Fibroblast of lung (primary cell): ENCODE measurements around the gene CRYBA2.
A peak's percentile ranks its signal among the peaks of the same experiment; 100 is the strongest.

Source experiments
- EZH2 ChIP-seq: IDR thresholded peaks from 2 replicates; pipeline ENCODE4 v1.5.1; 2012; ENCODE audit warnings: low read length, control low read depth, mild to moderate bottlenecking; ENCODE audit errors: missing control alignments
- TF ChIP-seq, protein P1 (sequence below), 2 donors: IDR thresholded peaks in 1 of 2; conservative IDR thresholded peaks in 1 of 2; 1 replicate in 1 of 2; 2 replicates in 1 of 2; pipeline ENCODE4 v1.5.1; 2011 to 2012; ENCODE audit warnings: low read length in 2 of 2, control low read depth in 1 of 2, inconsistent platforms in 1 of 2, low read depth in 1 of 2, mild to moderate bottlenecking in 1 of 2

DNA sequence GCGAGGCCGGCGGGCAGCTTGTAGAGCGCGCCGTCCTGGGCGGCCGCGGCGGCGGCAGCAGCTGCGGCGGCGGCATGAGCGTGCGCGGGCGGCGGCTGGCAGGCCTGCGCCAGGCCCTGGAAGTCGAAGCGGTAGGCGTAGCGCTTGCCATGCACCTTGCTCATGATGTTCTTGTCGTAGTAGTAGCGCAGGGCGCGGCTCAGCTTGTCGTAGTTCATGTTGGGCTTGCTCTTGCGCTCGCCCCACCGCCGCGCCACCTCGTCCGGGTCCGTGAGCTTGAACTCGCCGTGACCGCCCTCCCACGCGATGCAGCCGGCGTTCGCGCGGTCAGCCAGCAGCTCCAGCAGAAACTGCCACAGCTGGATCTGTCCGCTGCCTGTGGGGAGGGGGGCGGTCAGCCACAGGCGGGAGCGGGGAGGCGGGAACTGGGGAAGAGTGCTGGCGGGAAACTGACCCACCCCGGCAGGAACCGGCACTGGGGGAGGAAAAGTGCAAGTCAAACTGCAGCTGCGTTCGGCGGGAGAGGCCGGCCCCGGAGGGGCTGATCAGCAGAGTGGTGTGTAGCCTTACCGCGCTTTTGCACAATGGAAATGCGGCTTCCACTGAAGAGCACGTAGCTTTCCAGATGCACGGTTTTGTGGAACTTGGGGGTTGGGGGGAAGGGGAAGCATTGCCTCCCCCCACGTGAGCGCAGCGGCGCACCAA, 11.2 kb downstream of the CRYBA2 start:
- TF ChIP-seq, protein P1, sequence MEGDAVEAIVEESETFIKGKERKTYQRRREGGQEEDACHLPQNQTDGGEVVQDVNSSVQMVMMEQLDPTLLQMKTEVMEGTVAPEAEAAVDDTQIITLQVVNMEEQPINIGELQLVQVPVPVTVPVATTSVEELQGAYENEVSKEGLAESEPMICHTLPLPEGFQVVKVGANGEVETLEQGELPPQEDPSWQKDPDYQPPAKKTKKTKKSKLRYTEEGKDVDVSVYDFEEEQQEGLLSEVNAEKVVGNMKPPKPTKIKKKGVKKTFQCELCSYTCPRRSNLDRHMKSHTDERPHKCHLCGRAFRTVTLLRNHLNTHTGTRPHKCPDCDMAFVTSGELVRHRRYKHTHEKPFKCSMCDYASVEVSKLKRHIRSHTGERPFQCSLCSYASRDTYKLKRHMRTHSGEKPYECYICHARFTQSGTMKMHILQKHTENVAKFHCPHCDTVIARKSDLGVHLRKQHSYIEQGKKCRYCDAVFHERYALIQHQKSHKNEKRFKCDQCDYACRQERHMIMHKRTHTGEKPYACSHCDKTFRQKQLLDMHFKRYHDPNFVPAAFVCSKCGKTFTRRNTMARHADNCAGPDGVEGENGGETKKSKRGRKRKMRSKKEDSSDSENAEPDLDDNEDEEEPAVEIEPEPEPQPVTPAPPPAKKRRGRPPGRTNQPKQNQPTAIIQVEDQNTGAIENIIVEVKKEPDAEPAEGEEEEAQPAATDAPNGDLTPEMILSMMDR (conservative IDR thresholded peaks at IDR 0.05 in 1 of 2, IDR thresholded peaks at IDR 0.05 in 1 of 2; ENCODE audit: low read depth in 1 of 2, low read length in 2 of 2): no peak
- TF ChIP-seq EZH2: peak; percentile 98
